Parathyroid adenoma (tissue), 2 donors: ENCODE data around the gene AGK.
"Not testable (repeated sequence)": the region's sequence is repeated elsewhere in the genome, so short reads cannot be mapped to it uniquely, and the experiment has no call there.

Experiments used
- H2AFZ ChIP-seq: fragments of 300-600 bp; sonication (generic); one replicate; pipeline ENCODE4 v1.7.0; 2017; ENCODE audit warnings: antibody characterized with exemption, mild to moderate bottlenecking
- H3K27ac ChIP-seq: fragments of 300-600 bp; sonication (generic); one replicate; pipeline ENCODE4 v1.7.0; 2017
- H3K27me3 ChIP-seq: fragments of 300-600 bp; sonication (generic); one replicate; pipeline ENCODE4 v1.7.0; 2017; ENCODE audit warnings: low read length; ENCODE audit not compliant: control insufficient read depth, insufficient read depth
- H3K36me3 ChIP-seq: fragments of 300-600 bp; sonication (generic); one replicate; pipeline ENCODE4 v1.7.0; 2017; ENCODE audit warnings: low read length; ENCODE audit not compliant: control insufficient read depth, insufficient read depth
- H3K4me1 ChIP-seq: fragments of 300-600 bp; sonication (generic); one replicate; pipeline ENCODE4 v1.7.0; 2017; ENCODE audit warnings: control low read depth
- H3K4me2 ChIP-seq: fragments of 300-600 bp; sonication (generic); one replicate; pipeline ENCODE4 v1.7.0; 2017; ENCODE audit warnings: low read length
- H3K4me3 ChIP-seq: fragments of 300-600 bp; sonication (generic); one replicate; pipeline ENCODE4 v1.7.0; 2017; ENCODE audit warnings: low read depth, low read length
- H3K79me2 ChIP-seq: fragments of 300-600 bp; sonication (generic); one replicate; pipeline ENCODE4 v1.7.0; 2017; ENCODE audit warnings: control low read depth
- H3K9ac ChIP-seq: fragments of 300-600 bp; sonication (generic); one replicate; pipeline ENCODE4 v1.7.0; 2017; ENCODE audit warnings: mild to moderate bottlenecking
- H3K9me3 ChIP-seq: fragments of 300-600 bp; sonication (generic); one replicate; pipeline ENCODE4 v1.7.0; 2017; ENCODE audit warnings: low read length; ENCODE audit not compliant: control insufficient read depth
- CTCF ChIP-seq: fragments of 300-600 bp; sonication (generic); IDR thresholded peaks from one replicate; pipeline ENCODE4 v1.7.0; 2017; ENCODE audit warnings: antibody characterized with exemption, mild to moderate bottlenecking
- donor health status: primary hyperparathyroidism.

AGK gene

GRCh38 chr7:141573511-141573910 lies 22.3 kb downstream of the AGK start:
- Histone ChIP-seq H3K27ac (no peak overlapping the region), H3K4me1 (no peaks in the 10 kb centered on the region), H3K9ac (no peak overlapping the region), H3K4me2 (no peak overlapping the region), H3K36me3 (no peaks in the 10 kb centered on the region), H2AFZ (no peak overlapping the region), H3K9me3 (no peaks in the 10 kb centered on the region), H3K4me3 (no peak overlapping the region), H3K27me3 (no peaks in the 10 kb centered on the region), H3K79me2 (peaks cover 14% of the 10 kb centered on the region)
- no peak for TF ChIP-seq CTCF

GRCh38 chr7:141575164-141575563 lies 24.0 kb downstream of the AGK start:
- no peak for TF ChIP-seq CTCF
- no peak overlapping the region for H2AFZ ChIP-seq
- no peaks in the 10 kb centered on the region for H3K4me1 ChIP-seq
- H3K9ac ChIP-seq, result no peak overlapping the region
- peaks cover 13% of the 10 kb centered on the region for H3K79me2 ChIP-seq
- H3K27ac ChIP-seq, result no peak overlapping the region
- H3K27me3 ChIP-seq, result no peaks in the 10 kb centered on the region
- H3K9me3 ChIP-seq, result no peaks in the 10 kb centered on the region
- H3K4me2 ChIP-seq, result no peak overlapping the region
- H3K4me3 ChIP-seq, result no peak overlapping the region
- H3K36me3 ChIP-seq, result no peaks in the 10 kb centered on the region

- no peaks in the 10 kb centered on the region for H3K4me1 ChIP-seq
- no peak overlapping the region for H3K9ac ChIP-seq
- H3K9me3 ChIP-seq, result no peaks in the 10 kb centered on the region
- H3K79me2 ChIP-seq, result peaks cover 13% of the 10 kb centered on the region
- H3K36me3 ChIP-seq, result no peaks in the 10 kb centered on the region
- no peak overlapping the region for H3K27ac ChIP-seq
- no peak overlapping the region for H3K4me3 ChIP-seq
- no peak for TF ChIP-seq CTCF
- no peak overlapping the region for H2AFZ ChIP-seq
- no peak overlapping the region for H3K4me2 ChIP-seq
- no peaks in the 10 kb centered on the region for H3K27me3 ChIP-seq
These were observed 24.6 kb downstream of the AGK start for GRCh38 chr7:141575654-141576448.

GRCh38 chr7:141577043-141577839 lies 26.0 kb downstream of the AGK start:
- Histone ChIP-seq H3K9me3 (no peaks in the 10 kb centered on the region), H3K4me3 (no peak overlapping the region), H3K79me2 (peaks cover 11% of the 10 kb centered on the region), H3K27me3 (no peaks in the 10 kb centered on the region), H3K4me1 (no peaks in the 10 kb centered on the region), H3K27ac (no peak overlapping the region), H3K4me2 (no peak overlapping the region), H3K9ac (no peak overlapping the region), H3K36me3 (no peaks in the 10 kb centered on the region), H2AFZ (no peak overlapping the region)
- no peak for TF ChIP-seq CTCF

- not testable (repeated sequence) for H3K4me3 ChIP-seq, H3K79me2 ChIP-seq, H3K9me3 ChIP-seq, H3K27ac ChIP-seq, H2AFZ ChIP-seq, H3K9ac ChIP-seq, H3K4me1 ChIP-seq, H3K36me3 ChIP-seq, H3K4me2 ChIP-seq, H3K27me3 ChIP-seq
These were observed 28.7 kb downstream of the AGK start for GRCh38 chr7:141579953-141580352.

GRCh38 chr7:141582063-141582462 lies 30.9 kb downstream of the AGK start:
- not testable (repeated sequence) for H3K4me2 ChIP-seq, H3K4me3 ChIP-seq, H3K27me3 ChIP-seq

More at GRCh38 chr7:141582063-141582462, 30.9 kb downstream of the AGK start:
- H3K27ac ChIP-seq, H3K4me1 ChIP-seq, H3K36me3 ChIP-seq, H3K79me2 ChIP-seq, H3K9ac ChIP-seq, H2AFZ ChIP-seq, H3K9me3 ChIP-seq: not testable (repeated sequence)
